ENCODE measurements around the gene CDC34. TPM values are rescaled to one million over a fixed set of nuclear protein-coding genes. Genes with fewer than 3 reads are reported as not detected.

CDC34 gene
- total RNA-seq, 1 experiment from 2014 or later, result 87.4 TPM

DNA sequence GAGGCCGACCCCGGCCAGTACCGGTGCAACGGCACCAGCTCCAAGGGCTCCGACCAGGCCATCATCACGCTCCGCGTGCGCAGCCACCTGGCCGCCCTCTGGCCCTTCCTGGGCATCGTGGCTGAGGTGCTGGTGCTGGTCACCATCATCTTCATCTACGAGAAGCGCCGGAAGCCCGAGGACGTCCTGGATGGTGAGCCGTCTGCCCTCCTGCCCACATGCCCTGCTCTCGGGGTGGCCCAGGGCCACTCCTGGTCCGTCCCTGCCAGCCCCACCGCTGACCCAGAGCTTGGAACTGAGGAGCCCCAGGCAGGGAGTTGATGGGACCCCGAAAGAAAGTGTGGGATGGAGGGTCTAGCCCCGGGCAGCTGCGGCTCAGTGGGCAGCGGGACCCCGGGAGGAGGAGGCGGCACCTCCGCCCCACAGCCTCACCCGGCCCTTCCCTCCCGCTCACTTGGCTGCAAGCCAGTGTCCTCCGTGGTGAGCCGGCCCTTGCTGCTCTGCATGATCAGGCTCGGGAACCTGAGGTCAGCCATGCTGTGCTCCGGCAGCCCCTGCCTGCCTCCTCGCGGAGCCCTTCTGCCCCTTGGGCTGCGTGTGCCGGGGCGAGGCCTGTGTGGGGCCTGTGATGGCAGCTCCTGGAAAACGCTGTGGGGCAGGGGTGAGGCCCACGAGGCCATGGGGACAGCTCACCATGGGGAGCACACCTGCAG lies 50.0 kb downstream of the CDC34 start:
- Histone ChIP-seq H3K4me2 (ENCODE audit: low read length) (no peak overlapping the region), H3K4me1 (ENCODE audit: control insufficient read depth in 1 of 2, insufficient read depth in 2 of 2, low read length in 2 of 2) (no peaks in the 10 kb centered on the region; a peak in 2 of 4 replicates), H3K9me3 (ENCODE audit: control insufficient read depth in 1 of 2, insufficient read depth in 1 of 2, low read depth in 1 of 2, low read length in 2 of 2) (no peaks in the 10 kb centered on the region), H3K27me3 (ENCODE audit: insufficient read depth, low read length) (no peaks in the 10 kb centered on the region), H3K4me3 (replicated peaks in 1 of 2; ENCODE audit: low read depth in 1 of 2, low read length in 2 of 2) (no peak overlapping the region), H3K9ac (ENCODE audit: low read length) (no peak overlapping the region), H3K36me3 (ENCODE audit: control insufficient read depth in 1 of 2, insufficient read depth in 2 of 2, low read length in 2 of 2) (peaks cover 19 to 40% of the 10 kb centered on the region in 2 experiments), H4K20me1 (ENCODE audit: insufficient read depth) (no peaks in the 10 kb centered on the region), H3K27ac (ENCODE audit: low read depth, low read length) (no peak overlapping the region; the same call in 1 of the 2 replicates), H2AFZ (ENCODE audit: low read depth, low read length, poor library complexity, severe bottlenecking) (no peak overlapping the region), H3K79me2 (ENCODE audit: insufficient read depth, low read length) (peaks cover 44% of the 10 kb centered on the region), H3K9me2 (ENCODE audit: insufficient read depth) (no peaks in the 10 kb centered on the region)
- intact Hi-C loops (cut with micrococcal nuclease), result no loop called here
- DNase-seq (ENCODE audit: low read depth, low spot score), result no peak
- POLR2A ChIA-PET, result no interaction called here
- no peak for ATAC-seq
- no TSS peak for BruUV-seq (replicated peaks)
- RAD21 ChIA-PET (ENCODE audit: low non-redundant PET in 1 of 2, low total read pairs in 2 of 2, uncharacterized antibody in 2 of 2, unreplicated experiment in 2 of 2), result no interaction called here
- CTCF ChIA-PET, result no interaction called here
- TF ChIP-seq, protein P1, sequence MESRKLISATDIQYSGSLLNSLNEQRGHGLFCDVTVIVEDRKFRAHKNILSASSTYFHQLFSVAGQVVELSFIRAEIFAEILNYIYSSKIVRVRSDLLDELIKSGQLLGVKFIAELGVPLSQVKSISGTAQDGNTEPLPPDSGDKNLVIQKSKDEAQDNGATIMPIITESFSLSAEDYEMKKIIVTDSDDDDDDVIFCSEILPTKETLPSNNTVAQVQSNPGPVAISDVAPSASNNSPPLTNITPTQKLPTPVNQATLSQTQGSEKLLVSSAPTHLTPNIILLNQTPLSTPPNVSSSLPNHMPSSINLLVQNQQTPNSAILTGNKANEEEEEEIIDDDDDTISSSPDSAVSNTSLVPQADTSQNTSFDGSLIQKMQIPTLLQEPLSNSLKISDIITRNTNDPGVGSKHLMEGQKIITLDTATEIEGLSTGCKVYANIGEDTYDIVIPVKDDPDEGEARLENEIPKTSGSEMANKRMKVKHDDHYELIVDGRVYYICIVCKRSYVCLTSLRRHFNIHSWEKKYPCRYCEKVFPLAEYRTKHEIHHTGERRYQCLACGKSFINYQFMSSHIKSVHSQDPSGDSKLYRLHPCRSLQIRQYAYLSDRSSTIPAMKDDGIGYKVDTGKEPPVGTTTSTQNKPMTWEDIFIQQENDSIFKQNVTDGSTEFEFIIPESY (IDR thresholded peaks at IDR 0.05; ENCODE audit: extremely low read depth, insufficient replicate concordance, low read length), result no peak
- no peak for TF ChIP-seq EZH2 (IDR thresholded peaks at IDR 0.05)
- no peak for TF ChIP-seq ZFX (IDR thresholded peaks at IDR 0.05)
- no peak for TF ChIP-seq CBX3 (IDR thresholded peaks at IDR 0.05; ENCODE audit: low read depth)
- TF ChIP-seq, protein P2, sequence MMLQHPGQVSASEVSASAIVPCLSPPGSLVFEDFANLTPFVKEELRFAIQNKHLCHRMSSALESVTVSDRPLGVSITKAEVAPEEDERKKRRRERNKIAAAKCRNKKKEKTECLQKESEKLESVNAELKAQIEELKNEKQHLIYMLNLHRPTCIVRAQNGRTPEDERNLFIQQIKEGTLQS (IDR thresholded peaks at IDR 0.05), result no peak
- TF ChIP-seq, protein P3, sequence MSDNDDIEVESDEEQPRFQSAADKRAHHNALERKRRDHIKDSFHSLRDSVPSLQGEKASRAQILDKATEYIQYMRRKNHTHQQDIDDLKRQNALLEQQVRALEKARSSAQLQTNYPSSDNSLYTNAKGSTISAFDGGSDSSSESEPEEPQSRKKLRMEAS (IDR thresholded peaks at IDR 0.05), result no peak
- TF ChIP-seq SIN3A (IDR thresholded peaks at IDR 0.05; ENCODE audit: low read depth), result no peak
- no peak for TF ChIP-seq EGR1 (IDR thresholded peaks at IDR 0.05; ENCODE audit: low read depth)
- no peak for TF ChIP-seq CEBPB (IDR thresholded peaks at IDR 0.05; ENCODE audit: low read depth)
- no peak for TF ChIP-seq ELF1 (IDR thresholded peaks at IDR 0.05; ENCODE audit: borderline replicate concordance, low read depth)
- TF ChIP-seq YY1 (IDR thresholded peaks at IDR 0.05; ENCODE audit: extremely low read depth, insufficient replicate concordance, low read depth, low read length), result no peak
- TF ChIP-seq POLR2AphosphoS5 (IDR thresholded peaks at IDR 0.05; ENCODE audit: low read depth, low read length), result no peak
- TF ChIP-seq, protein P4, sequence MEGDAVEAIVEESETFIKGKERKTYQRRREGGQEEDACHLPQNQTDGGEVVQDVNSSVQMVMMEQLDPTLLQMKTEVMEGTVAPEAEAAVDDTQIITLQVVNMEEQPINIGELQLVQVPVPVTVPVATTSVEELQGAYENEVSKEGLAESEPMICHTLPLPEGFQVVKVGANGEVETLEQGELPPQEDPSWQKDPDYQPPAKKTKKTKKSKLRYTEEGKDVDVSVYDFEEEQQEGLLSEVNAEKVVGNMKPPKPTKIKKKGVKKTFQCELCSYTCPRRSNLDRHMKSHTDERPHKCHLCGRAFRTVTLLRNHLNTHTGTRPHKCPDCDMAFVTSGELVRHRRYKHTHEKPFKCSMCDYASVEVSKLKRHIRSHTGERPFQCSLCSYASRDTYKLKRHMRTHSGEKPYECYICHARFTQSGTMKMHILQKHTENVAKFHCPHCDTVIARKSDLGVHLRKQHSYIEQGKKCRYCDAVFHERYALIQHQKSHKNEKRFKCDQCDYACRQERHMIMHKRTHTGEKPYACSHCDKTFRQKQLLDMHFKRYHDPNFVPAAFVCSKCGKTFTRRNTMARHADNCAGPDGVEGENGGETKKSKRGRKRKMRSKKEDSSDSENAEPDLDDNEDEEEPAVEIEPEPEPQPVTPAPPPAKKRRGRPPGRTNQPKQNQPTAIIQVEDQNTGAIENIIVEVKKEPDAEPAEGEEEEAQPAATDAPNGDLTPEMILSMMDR (IDR thresholded peaks at IDR 0.05 in 2 of 3, conservative IDR thresholded peaks at IDR 0.05 in 1 of 3; ENCODE audit: borderline replicate concordance in 1 of 3, insufficient read depth in 1 of 3, low read depth in 2 of 3, low read length in 2 of 3), result no peak
